HepG2 (cell line): ENCODE results near the gene CDC20. TPM values are rescaled to one million over a fixed set of nuclear protein-coding genes. Genes with fewer than 3 reads are reported as not detected.
A peak's percentile ranks its signal among the peaks of the same experiment; 100 is the strongest.

Source experiments
- ATAC-seq: fragments of 200-7000 bp; cut with Tn5 transposase; 3 replicates; pipeline ENCODE4 v1.9.1; 2020; ENCODE audit warnings: mild to moderate bottlenecking, moderate library complexity
- BruUV-seq: library from RNA; stranded (reverse); fragments of 400-500 nt; replicated peaks from 2 replicates; lab custom pipeline; 2021; lab: Mats Ljungman, UMichigan
- CTCF ChIA-PET: fragments of 300-600 bp; formaldehyde crosslinking; extraction: SDS; loops from one replicate; lab custom pipeline; 2021; ENCODE audit warnings: low total read pairs, inconsistent platforms, low intra/inter-chr PET ratio; lab: Yijun Ruan, JAX
- POLR2A ChIA-PET: fragments of 350-600 bp; sonication (Branson Sonifier 250); formaldehyde crosslinking; loops from one replicate; lab custom pipeline; 2020; ENCODE audit warnings: antibody characterized with exemption, inconsistent platforms; lab: Yijun Ruan, JAX
- DNase-seq: peaks from one replicate; pipeline ENCODE4 v3.0.0-alpha.2; 2015; ENCODE audit warnings: low spot score
- FAIRE-seq: peaks from 3 replicates; lab custom pipeline; 2011; peaks lifted over from hg19 to GRCh38; lab: Jason Lieb, UNC
- H2AFZ ChIP-seq: one replicate; pipeline ENCODE4 v1.6.1; 2011; ENCODE audit warnings: low read length, inconsistent platforms
- H3K27ac ChIP-seq: fragments of 300-600 bp; 3 replicates; pipeline ENCODE4 v1.8.0; 2011; ENCODE audit warnings: mixed run types, mild to moderate bottlenecking, mixed read lengths, low read length, inconsistent platforms; ENCODE audit not compliant: insufficient read depth; ENCODE audit errors: extremely low read length
- H3K27me3 ChIP-seq, 2 experiments: fragments of 200-600 bp in 1 of 2; 2 replicates in 1 of 2; 3 replicates in 1 of 2; pipeline versions ENCODE4 v1.6.0 to v1.8.0; 2011; ENCODE audit warnings: low read length in 2 of 2, mild to moderate bottlenecking in 2 of 2, moderate library complexity in 2 of 2, inconsistent platforms in 1 of 2; ENCODE audit not compliant: insufficient read depth in 2 of 2, control insufficient read depth in 1 of 2
- H3K36me3 ChIP-seq, 2 experiments: fragments of 200-600 bp in 1 of 2; replicated peaks in 1 of 2; 2 replicates in 1 of 2; 3 replicates in 1 of 2; pipeline versions ENCODE4 v1.5.1 to v1.8.0; 2011; ENCODE audit warnings: low read length in 2 of 2, inconsistent platforms in 1 of 2; ENCODE audit not compliant: insufficient read depth in 2 of 2, control insufficient read depth in 1 of 2
- H3K4me1 ChIP-seq: 2 replicates; pipeline ENCODE4 v1.5.1; 2012; ENCODE audit warnings: low read length, inconsistent platforms; ENCODE audit not compliant: insufficient read depth
- H3K4me2 ChIP-seq: 2 replicates; pipeline ENCODE4 v1.6.0; 2011; ENCODE audit warnings: low read depth, low read length, inconsistent platforms
- H3K4me3 ChIP-seq, 3 experiments: fragments of 200-600 bp in 1 of 3; sonication (generic), shearing (Covaris generic) in 1 of 3; replicated peaks in 1 of 3; 2 replicates each; pipeline ENCODE4 v1.5.1; 2011 to 2016; ENCODE audit warnings: low read length in 3 of 3, inconsistent platforms in 2 of 3, low read depth in 2 of 3, mild to moderate bottlenecking in 2 of 3, control low read depth in 1 of 3, mixed read lengths in 1 of 3; ENCODE audit not compliant: insufficient read depth in 1 of 3
- H3K79me2 ChIP-seq: one replicate; pipeline ENCODE4 v1.6.1; 2011; ENCODE audit warnings: low read length, inconsistent platforms; ENCODE audit not compliant: insufficient read depth
- H3K9ac ChIP-seq: 2 replicates; pipeline ENCODE4 v1.6.0; 2011; ENCODE audit warnings: mild to moderate bottlenecking, low read depth, low read length, inconsistent platforms; ENCODE audit not compliant: insufficient read depth
- H3K9me3 ChIP-seq: 2 replicates; pipeline ENCODE4 v1.5.1; 2012; ENCODE audit warnings: mild to moderate bottlenecking, low read length
- H4K20me1 ChIP-seq: 2 replicates; pipeline ENCODE4 v1.6.0; 2011; ENCODE audit warnings: inconsistent platforms, mild to moderate bottlenecking, low read length, moderate library complexity; ENCODE audit not compliant: insufficient read depth
- ATF7 ChIP-seq, 2 experiments: fragments of 450-650 bp in 1 of 2; sonication (generic) in 1 of 2; formaldehyde crosslinking in 1 of 2; IDR thresholded peaks; 2 replicates each; pipeline versions ENCODE4 v1.4.0 to v1.6.1; 2016 to 2020; ENCODE audit warnings: antibody characterized with exemption in 1 of 2, mild to moderate bottlenecking in 1 of 2, missing genetic modification reagents in 1 of 2
- CEBPB ChIP-seq: IDR thresholded peaks from 2 replicates; pipeline ENCODE4 v1.6.1; 2011; ENCODE audit warnings: low read depth, low read length, improper control_type of control experiment, borderline replicate concordance
- HNRNPUL1 ChIP-seq: fragments of 200-400 bp; formaldehyde crosslinking; IDR thresholded peaks from 2 replicates; pipeline ENCODE4 v1.6.1; 2017; ENCODE audit warnings: low read depth, mild to moderate bottlenecking, low read length, moderate library complexity
- KDM1A ChIP-seq: IDR thresholded peaks from 2 replicates; pipeline ENCODE4 v1.6.1; 2016; ENCODE audit warnings: missing compliant biosample characterization
- NFE2 ChIP-seq: sonication (generic); formaldehyde crosslinking; IDR thresholded peaks from 2 replicates; pipeline ENCODE4 v1.4.0; 2020; ENCODE audit warnings: missing genetic modification reagents
- NFKB2 ChIP-seq: sonication (generic); formaldehyde crosslinking; IDR thresholded peaks from 2 replicates; pipeline ENCODE4 v1.4.0; 2020; ENCODE audit warnings: missing genetic modification reagents, borderline replicate concordance
- PLRG1 ChIP-seq: fragments of 450-650 bp; conservative IDR thresholded peaks from 2 replicates; pipeline ENCODE4 v1.6.1; 2016
- RXRA ChIP-seq: sonication (generic); formaldehyde crosslinking; IDR thresholded peaks from 2 replicates; pipeline ENCODE4 v1.5.1; 2020; ENCODE audit warnings: missing genetic modification reagents
- RXRB ChIP-seq: IDR thresholded peaks from 2 replicates; pipeline ENCODE4 v1.6.1; 2016; ENCODE audit warnings: borderline replicate concordance, missing genetic modification reagents, missing compliant biosample characterization
- ZNF253 ChIP-seq: sonication (generic); formaldehyde crosslinking; IDR thresholded peaks from 2 replicates; pipeline ENCODE4 v1.8.0; 2022; ENCODE audit warnings: mild to moderate bottlenecking, missing genetic modification reagents, borderline replicate concordance
- ZNF292 ChIP-seq: sonication (generic); formaldehyde crosslinking; IDR thresholded peaks from 2 replicates; pipeline ENCODE4 v1.8.1; 2022; ENCODE audit warnings: mild to moderate bottlenecking, low read depth, missing genetic modification reagents, borderline replicate concordance
- ZNF567 ChIP-seq: sonication (generic); formaldehyde crosslinking; IDR thresholded peaks from 2 replicates; pipeline ENCODE4 v1.8.1; 2023; ENCODE audit warnings: mild to moderate bottlenecking, missing genetic modification reagents, borderline replicate concordance
- WGBS: methylation state at CpG from one replicate; pipeline ENCODE4 v1.1.6; 2017; ENCODE audit warnings: low lambda C conversion rate; 5-methylcytosine and 5-hydroxymethylcytosine counted together
- in situ Hi-C: cut with HindIII; loops from 2 replicates; pipeline ENCODE4 v1.10.0; 2017; ENCODE audit warnings: low pct_unique_long_range_greater_than_20kb; ENCODE audit not compliant: extremely low pct_ligation_motif_present
- intact Hi-C: fragments of 100-400 bp; cut with micrococcal nuclease; formaldehyde crosslinking; loops from one replicate; pipeline ENCODE4 v1.10.0; 2022; ENCODE audit not compliant: unreplicated experiment
- polyA plus RNA-seq, 8 experiments: library from polyadenylated mRNA; depleted of rRNA in 3 of 8; stranded (reverse) in 7 of 8; unstranded in 1 of 8; fragments of >200 nt; fragmentation: Illumina TruSeq in 4 of 8; extraction: Trizol in 4 of 8; gene quantifications; 2 replicates each; pipeline versions ENCODE4 v1.2.1 to v1.2.3, GENCODE V29; 2011 to 2016; ENCODE audit warnings: low read depth in 4 of 8, missing spikeins in 1 of 8, mixed read lengths in 1 of 8; ENCODE audit not compliant: insufficient read depth in 1 of 8
- total RNA-seq, 5 experiments: library from RNA; depleted of rRNA; stranded (reverse); fragments of >200 nt; fragmentation: Illumina TruSeq; extraction: Trizol; gene quantifications; 2 replicates each; pipeline ENCODE4 v1.2.3, GENCODE V29; 2016; ENCODE audit warnings: low read depth in 1 of 5
- TF ChIP-seq, protein P1 (sequence below): sonication (generic); formaldehyde crosslinking; IDR thresholded peaks from 2 replicates; pipeline ENCODE4 v1.4.0; 2020; ENCODE audit warnings: missing genetic modification reagents
- TF ChIP-seq, protein P2 (sequence below): sonication (generic); formaldehyde crosslinking; IDR thresholded peaks from 2 replicates; pipeline ENCODE4 v1.8.1; 2023; ENCODE audit warnings: missing genetic modification reagents, inconsistent platforms, borderline replicate concordance
- TF ChIP-seq, protein P3 (sequence below): sonication (generic); formaldehyde crosslinking; IDR thresholded peaks from 2 replicates; pipeline ENCODE4 v1.4.0; 2020; ENCODE audit warnings: low read depth, mild to moderate bottlenecking, missing genetic modification reagents

CDC20 gene
- total and polyA plus RNA-seq, 2 of the 13 experiments (the other 11 are each of a cell fraction or from before 2014, with no cell fraction given) = 57.9 to 90.0 TPM

DNA sequence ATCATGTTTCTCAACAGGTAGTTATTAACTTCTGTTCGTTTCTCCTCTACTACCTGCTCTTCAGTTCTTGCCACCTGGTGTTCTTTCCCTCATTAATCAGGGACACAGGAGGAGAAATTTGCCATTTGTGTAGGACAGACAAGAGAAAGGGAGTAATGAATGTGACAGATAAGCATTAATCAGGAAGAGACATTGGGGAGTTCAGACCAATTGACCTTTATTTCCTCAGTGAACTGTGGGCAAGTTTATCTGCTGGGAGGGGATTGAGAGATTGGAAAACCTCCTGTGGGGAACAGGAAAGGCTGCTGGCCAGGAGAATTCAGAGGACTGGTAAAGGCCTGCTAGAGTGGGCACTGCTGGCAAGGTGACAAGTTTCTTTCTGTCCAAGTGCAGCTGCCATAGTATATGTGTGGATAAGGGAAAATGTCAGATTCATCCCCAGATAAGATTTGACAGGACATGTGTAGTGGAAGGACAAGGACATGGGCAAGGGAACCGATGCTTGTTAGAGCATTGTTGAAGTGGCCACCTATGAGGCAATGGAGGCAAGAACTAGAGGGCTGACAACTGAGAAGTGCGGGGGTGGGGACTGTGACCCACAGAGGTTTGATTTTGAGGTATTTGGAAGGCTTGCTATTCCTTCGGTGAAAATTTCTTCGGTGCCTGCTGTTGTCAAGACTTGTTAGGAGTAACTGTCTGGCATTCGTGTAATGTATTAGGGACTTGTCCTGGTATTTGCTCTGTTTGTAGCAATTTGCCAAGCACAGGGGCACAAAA, 43.5 kb downstream of the CDC20 start (continued):
- TF ChIP-seq, protein P1, sequence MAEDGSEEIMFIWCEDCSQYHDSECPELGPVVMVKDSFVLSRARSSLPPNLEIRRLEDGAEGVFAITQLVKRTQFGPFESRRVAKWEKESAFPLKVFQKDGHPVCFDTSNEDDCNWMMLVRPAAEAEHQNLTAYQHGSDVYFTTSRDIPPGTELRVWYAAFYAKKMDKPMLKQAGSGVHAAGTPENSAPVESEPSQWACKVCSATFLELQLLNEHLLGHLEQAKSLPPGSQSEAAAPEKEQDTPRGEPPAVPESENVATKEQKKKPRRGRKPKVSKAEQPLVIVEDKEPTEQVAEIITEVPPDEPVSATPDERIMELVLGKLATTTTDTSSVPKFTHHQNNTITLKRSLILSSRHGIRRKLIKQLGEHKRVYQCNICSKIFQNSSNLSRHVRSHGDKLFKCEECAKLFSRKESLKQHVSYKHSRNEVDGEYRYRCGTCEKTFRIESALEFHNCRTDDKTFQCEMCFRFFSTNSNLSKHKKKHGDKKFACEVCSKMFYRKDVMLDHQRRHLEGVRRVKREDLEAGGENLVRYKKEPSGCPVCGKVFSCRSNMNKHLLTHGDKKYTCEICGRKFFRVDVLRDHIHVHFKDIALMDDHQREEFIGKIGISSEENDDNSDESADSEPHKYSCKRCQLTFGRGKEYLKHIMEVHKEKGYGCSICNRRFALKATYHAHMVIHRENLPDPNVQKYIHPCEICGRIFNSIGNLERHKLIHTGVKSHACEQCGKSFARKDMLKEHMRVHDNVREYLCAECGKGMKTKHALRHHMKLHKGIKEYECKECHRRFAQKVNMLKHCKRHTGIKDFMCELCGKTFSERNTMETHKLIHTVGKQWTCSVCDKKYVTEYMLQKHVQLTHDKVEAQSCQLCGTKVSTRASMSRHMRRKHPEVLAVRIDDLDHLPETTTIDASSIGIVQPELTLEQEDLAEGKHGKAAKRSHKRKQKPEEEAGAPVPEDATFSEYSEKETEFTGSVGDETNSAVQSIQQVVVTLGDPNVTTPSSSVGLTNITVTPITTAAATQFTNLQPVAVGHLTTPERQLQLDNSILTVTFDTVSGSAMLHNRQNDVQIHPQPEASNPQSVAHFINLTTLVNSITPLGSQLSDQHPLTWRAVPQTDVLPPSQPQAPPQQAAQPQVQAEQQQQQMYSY = no peak
- TF ChIP-seq RXRB (CRISPR knock-in tag) (no peak), ZNF253 (CRISPR knock-in tag) (no peak), ZNF567 (no peak), NFKB2 (CRISPR knock-in tag) (no peak), NFE2 (CRISPR knock-in tag) (no peak), HNRNPUL1 (no peak)
- TF ChIP-seq, all 625 proteins: peak for 0

DNA sequence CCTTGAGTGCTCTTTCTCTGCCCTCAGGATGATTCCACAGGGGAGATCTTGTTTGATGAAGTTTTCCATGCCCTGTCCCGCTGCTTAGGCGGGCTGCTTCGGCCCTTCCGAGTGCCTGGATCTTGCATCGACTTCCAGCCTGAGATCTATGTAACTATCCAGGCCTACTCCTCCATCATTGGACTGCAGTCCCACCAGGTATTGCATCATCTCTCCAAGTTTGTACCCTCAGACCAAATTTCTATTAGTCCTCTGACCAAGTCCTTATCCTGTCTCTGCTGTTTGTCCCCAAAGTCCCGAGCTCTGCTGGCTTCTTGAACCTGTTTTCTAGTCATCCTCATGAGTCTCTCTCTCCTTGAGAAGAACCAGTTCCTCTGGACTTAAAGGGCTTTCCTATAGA, 45.6 kb downstream of the CDC20 start:
- no peaks in the 10 kb centered on the region for H3K27me3 ChIP-seq
- ATAC-seq = no peak
- H3K4me2 ChIP-seq = no peak overlapping the region
- intact Hi-C loops (loop anchor here (5.0 kb wide), 1 partner anchor 523 kb away; no protein-coding TSS in a partner anchor), in situ Hi-C loops (loop anchor here (25.0 kb wide), 1 partner anchor 492 kb away; no protein-coding TSS in a partner anchor)
- no peak for DNase-seq
- no peaks in the 10 kb centered on the region for H4K20me1 ChIP-seq
- no peaks in the 10 kb centered on the region for H3K79me2 ChIP-seq
- no peaks in the 10 kb centered on the region for H3K9me3 ChIP-seq
- no peak for FAIRE-seq
- H3K27ac ChIP-seq = no peak overlapping the region
- H3K4me3 ChIP-seq = no peak overlapping the region
- no peak overlapping the region for H2AFZ ChIP-seq
- no TSS peak for BruUV-seq
- ChIA-PET CTCF (no interaction called here), POLR2A (no interaction called here)
- H3K4me1 ChIP-seq = peaks cover 10% of the 10 kb centered on the region
- no peak overlapping the region for H3K9ac ChIP-seq
- H3K36me3 ChIP-seq = peaks cover 9 to 24% of the 10 kb centered on the region in 2 experiments; a peak in 4 of 5 replicates
- over 99% methylated on average over 6 of the region's 6 CpGs for WGBS
- peak; percentile 67 for TF ChIP-seq ATF7 (IDR thresholded peaks at IDR 0.05)
- TF ChIP-seq ATF7 (CRISPR knock-in tag; IDR thresholded peaks at IDR 0.05) = no peak
- TF ChIP-seq KDM1A = no peak
- peak; percentile 65 for TF ChIP-seq CEBPB
- TF ChIP-seq, protein P2, sequence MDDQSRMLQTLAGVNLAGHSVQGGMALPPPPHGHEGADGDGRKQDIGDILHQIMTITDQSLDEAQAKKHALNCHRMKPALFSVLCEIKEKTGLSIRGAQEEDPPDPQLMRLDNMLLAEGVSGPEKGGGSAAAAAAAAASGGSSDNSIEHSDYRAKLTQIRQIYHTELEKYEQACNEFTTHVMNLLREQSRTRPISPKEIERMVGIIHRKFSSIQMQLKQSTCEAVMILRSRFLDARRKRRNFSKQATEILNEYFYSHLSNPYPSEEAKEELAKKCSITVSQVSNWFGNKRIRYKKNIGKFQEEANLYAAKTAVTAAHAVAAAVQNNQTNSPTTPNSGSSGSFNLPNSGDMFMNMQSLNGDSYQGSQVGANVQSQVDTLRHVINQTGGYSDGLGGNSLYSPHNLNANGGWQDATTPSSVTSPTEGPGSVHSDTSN (CRISPR knock-in tag) = no peak
- no peak for TF ChIP-seq PLRG1
- TF ChIP-seq RXRA = no peak
- TF ChIP-seq, protein P3, sequence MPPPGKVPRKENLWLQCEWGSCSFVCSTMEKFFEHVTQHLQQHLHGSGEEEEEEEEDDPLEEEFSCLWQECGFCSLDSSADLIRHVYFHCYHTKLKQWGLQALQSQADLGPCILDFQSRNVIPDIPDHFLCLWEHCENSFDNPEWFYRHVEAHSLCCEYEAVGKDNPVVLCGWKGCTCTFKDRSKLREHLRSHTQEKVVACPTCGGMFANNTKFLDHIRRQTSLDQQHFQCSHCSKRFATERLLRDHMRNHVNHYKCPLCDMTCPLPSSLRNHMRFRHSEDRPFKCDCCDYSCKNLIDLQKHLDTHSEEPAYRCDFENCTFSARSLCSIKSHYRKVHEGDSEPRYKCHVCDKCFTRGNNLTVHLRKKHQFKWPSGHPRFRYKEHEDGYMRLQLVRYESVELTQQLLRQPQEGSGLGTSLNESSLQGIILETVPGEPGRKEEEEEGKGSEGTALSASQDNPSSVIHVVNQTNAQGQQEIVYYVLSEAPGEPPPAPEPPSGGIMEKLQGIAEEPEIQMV (CRISPR knock-in tag) = no peak
- no peak for TF ChIP-seq ZNF292 (CRISPR knock-in tag)
